Large intestine (tissue), 12 donors: ENCODE measurements around the gene GIMD1. TPM values are rescaled to one million over a fixed set of nuclear protein-coding genes. Genes with fewer than 3 reads are reported as not detected.
"Not testable (repeated sequence)": the region's sequence is repeated elsewhere in the genome, so short reads cannot be mapped to it uniquely, and the experiment has no call there.

Experiments
- DNase-seq, 2 donors: peaks; one replicate each; pipeline versions ENCODE4 v3.0.0 to v3.0.0-alpha.2; 2013
- H3K27ac ChIP-seq: one replicate; pipeline ENCODE4 v1.5.1; 2013; ENCODE audit warnings: low read length
- H3K27me3 ChIP-seq: 2 replicates; pipeline ENCODE4 v1.6.1; 2013; ENCODE audit warnings: low read length; ENCODE audit not compliant: control insufficient read depth, insufficient read depth
- H3K36me3 ChIP-seq: 2 replicates; pipeline ENCODE4 v1.6.1; 2013; ENCODE audit warnings: low read length; ENCODE audit not compliant: control insufficient read depth, insufficient read depth
- H3K4me1 ChIP-seq: one replicate; pipeline ENCODE4 v1.6.1; 2013; ENCODE audit warnings: low read length; ENCODE audit not compliant: control insufficient read depth, insufficient read depth
- H3K4me3 ChIP-seq: one replicate; pipeline ENCODE4 v1.5.1; 2013; ENCODE audit warnings: low read length
- H3K9me3 ChIP-seq: one replicate; pipeline ENCODE4 v1.6.1; 2013; ENCODE audit warnings: mild to moderate bottlenecking, low read depth, low read length, moderate library complexity; ENCODE audit not compliant: control insufficient read depth
- WGBS: methylation state at CpG from one replicate; pipeline ENCODE4 v1.1.5; 2013; ENCODE audit warnings: low lambda C conversion rate; ENCODE audit not compliant: insufficient coverage; 5-methylcytosine and 5-hydroxymethylcytosine counted together
- long read RNA-seq, 11 donors: transcript quantifications; one replicate each; lab custom pipeline, GENCODE V29; 2026
- polyA plus RNA-seq: library from polyadenylated mRNA; unstranded; fragments of 120-200 nt; gene quantifications from one replicate; pipeline ENCODE4 v1.2.1, GENCODE V29; 2013

Gene GIMD1
- 0.06 TPM for polyA plus RNA-seq
- long read RNA-seq, donor 1: 0 reads
- long read RNA-seq, donor 2: 0 reads
- long read RNA-seq, donor 3: 0 reads
- long read RNA-seq, donor 4: 0 reads
- long read RNA-seq, donor 5: 0 reads
- long read RNA-seq, donor 6: 0 reads
- long read RNA-seq, donor 7: 0 reads
- long read RNA-seq, donor 8: 0 reads
- long read RNA-seq, donor 9: 0 reads
- long read RNA-seq, donor 10: 0 reads
- long read RNA-seq, donor 11: 0 reads

- WGBS: 48% methylated on average over 3 of the region's 5 CpGs
These were observed at the start of gene GIMD1 for GRCh38 chr4:106368678-106369077. GIMD1 (minus strand) TSS chr4:106368778; CDS start chr4:106367435, 1,343 bp downstream.

DNA sequence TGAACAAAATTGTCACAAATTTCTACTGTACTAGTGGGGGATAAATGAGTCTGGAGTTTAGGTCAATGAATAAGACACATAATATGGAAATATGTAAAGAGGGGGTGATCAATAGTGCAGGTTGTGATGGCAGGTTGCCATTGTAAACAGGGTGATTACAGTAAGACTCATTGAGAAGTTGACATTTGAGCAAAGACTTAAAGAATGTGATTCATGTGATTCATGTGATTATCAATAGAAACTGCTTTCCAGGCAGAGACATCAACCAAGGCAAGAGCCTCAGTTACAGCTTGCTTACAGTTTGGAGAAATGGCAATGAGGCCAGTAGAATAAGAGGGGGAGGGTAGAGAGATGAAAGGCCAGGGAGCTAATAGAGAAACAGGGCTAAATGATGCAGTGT is 45.8 kb upstream of the GIMD1 start:
- H3K36me3 ChIP-seq: no peaks in the 10 kb centered on the region
- H3K4me3 ChIP-seq: no peak overlapping the region
- DNase-seq: no peak
- H3K4me1 ChIP-seq: no peaks in the 10 kb centered on the region
- H3K27me3 ChIP-seq: no peaks in the 10 kb centered on the region
- no peaks in the 10 kb centered on the region for H3K9me3 ChIP-seq
- H3K27ac ChIP-seq: no peak overlapping the region

More at GRCh38 chr4:106368678-106369077, at the start of gene GIMD1:
- DNase-seq: no peak
- H3K36me3 ChIP-seq: no peaks in the 10 kb centered on the region
- H3K9me3 ChIP-seq: no peaks in the 10 kb centered on the region
- H3K4me3 ChIP-seq: no peak within 1 kb of the TSS
- H3K27ac ChIP-seq: no peak within 1 kb of the TSS
- H3K27me3 ChIP-seq: no peaks in the 10 kb centered on the region
- H3K4me1 ChIP-seq: no peaks in the 10 kb centered on the region

- Histone ChIP-seq H3K9me3 (no peaks in the 10 kb centered on the region), H3K36me3 (no peaks in the 10 kb centered on the region), H3K4me3 (no peak overlapping the region), H3K4me1 (no peaks in the 10 kb centered on the region), H3K27me3 (no peaks in the 10 kb centered on the region), H3K27ac (no peak overlapping the region)
- 90% methylated on average over 2 of the region's 15 CpGs for WGBS
- no peak for DNase-seq
These were observed 41.6 kb upstream of the GIMD1 start for GRCh38 chr4:106409901-106410889.

DNA sequence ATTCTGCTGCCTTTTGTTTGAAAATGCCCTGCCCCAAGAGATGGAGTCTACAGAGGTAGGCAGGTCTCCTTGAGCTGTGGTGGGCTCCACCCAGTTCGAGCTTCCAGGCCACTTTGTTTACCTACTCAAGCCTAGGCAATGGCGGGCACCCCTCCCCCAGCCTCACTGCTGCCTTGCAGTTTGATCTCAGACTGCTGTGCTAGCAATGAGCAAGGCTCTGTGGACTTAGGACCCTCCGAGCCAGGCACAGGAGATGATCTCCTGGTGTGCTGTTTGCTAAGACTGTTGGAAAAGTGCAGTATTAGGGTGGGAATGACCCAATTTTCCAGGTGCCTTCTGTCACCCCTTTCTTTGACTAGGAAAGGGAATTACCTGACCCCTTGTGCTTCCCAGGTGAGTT is 39.4 kb upstream of the GIMD1 start:
- not testable (repeated sequence) for H3K4me3 ChIP-seq, H3K27me3 ChIP-seq, DNase-seq, H3K9me3 ChIP-seq, H3K27ac ChIP-seq, H3K4me1 ChIP-seq, H3K36me3 ChIP-seq
- no CpG with 5 or more reads among the region's 3 CpGs for WGBS

- no peaks in the 10 kb centered on the region for H3K27me3 ChIP-seq
- no peak overlapping the region for H3K27ac ChIP-seq
- 94% methylated on average over 2 of the region's 3 CpGs for WGBS
- H3K4me3 ChIP-seq: no peak overlapping the region
- no peak for DNase-seq
- H3K36me3 ChIP-seq: no peaks in the 10 kb centered on the region
- no peaks in the 10 kb centered on the region for H3K4me1 ChIP-seq
- H3K9me3 ChIP-seq: peaks cover 7% of the 10 kb centered on the region
These were observed 32.6 kb upstream of the GIMD1 start for GRCh38 chr4:106401157-106401556.

DNA sequence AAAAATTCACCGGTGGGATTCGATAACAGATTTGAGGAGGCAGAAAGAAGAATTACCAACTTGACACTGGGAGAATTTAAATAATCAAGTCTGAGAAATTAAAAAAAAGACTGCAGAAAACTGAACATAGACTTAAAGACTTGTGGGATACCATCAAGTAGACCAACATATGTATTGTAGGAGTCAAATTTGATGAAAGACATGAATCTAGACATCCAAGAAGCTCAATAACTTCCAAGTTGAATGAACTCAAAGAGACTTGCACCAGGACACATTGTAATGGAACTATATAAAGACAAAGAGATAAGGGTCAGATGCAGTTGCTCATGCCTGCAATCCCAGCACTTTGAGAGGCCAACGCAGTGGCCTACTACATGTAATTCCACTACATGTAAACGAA is 30.3 kb upstream of the GIMD1 start:
- H3K4me3 ChIP-seq, DNase-seq, H3K27ac ChIP-seq, H3K36me3 ChIP-seq, H3K9me3 ChIP-seq, H3K4me1 ChIP-seq, H3K27me3 ChIP-seq: not testable (repeated sequence)
- no CpG with 5 or more reads among the region's 4 CpGs for WGBS

DNA sequence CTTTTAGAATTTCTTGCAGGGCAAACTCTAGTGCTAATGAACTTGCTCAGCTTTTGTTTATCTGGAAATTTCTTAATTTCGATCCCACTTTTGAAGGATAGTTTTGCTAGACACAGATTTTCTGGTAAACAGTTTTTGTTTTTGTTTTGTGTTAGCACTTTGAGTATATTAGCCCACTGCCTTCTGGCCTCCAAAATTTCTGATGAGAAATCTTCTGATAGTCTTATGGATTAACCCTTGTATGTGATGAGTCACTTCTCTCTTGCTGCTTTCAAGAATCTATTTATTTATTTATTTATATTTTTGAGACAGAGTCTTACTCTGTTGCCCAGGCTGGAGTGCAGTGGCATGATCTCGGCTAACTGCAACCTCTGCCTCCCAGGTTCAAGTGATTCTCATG is 27.0 kb upstream of the GIMD1 start:
- Histone ChIP-seq H3K36me3 (no peaks in the 10 kb centered on the region), H3K4me3 (no peak overlapping the region), H3K9me3 (peaks cover 7% of the 10 kb centered on the region), H3K27me3 (no peaks in the 10 kb centered on the region), H3K27ac (no peak overlapping the region), H3K4me1 (no peaks in the 10 kb centered on the region)
- 88% methylated on average over 1 of the region's 2 CpGs for WGBS
- DNase-seq: no peak

DNA sequence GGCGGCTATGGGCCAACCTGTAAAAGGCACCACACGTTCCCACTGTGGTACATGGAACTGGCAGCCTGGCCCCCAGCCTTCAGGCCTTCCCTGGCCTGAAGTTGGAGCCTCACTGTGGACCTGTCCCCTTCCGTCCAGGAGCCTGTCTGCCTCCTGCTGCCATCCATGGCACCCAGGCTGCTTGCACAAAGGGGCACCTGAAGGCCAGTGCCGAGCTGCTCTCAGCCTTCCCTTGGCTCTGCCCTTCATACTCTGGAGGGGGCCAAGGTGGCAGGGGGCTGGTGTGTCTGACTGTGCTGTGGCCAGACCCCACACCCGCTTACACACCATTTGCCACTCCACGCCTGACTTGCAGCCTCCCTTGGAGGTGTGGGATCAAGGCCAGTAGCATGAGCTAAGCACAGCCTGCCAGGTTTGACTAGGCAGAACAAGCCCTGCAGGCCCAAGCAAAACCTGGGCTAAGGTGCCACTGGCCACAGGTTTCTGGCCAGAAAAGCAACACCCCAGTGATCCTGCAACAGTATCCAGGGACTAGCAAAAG is 17.3 kb upstream of the GIMD1 start:
- H3K4me1 ChIP-seq: no peaks in the 10 kb centered on the region
- no peaks in the 10 kb centered on the region for H3K27me3 ChIP-seq
- H3K27ac ChIP-seq: no peak overlapping the region
- no CpG with 5 or more reads among the region's 6 CpGs for WGBS
- H3K9me3 ChIP-seq: peaks cover 8% of the 10 kb centered on the region
- no peaks in the 10 kb centered on the region for H3K36me3 ChIP-seq
- H3K4me3 ChIP-seq: no peak overlapping the region
- no peak for DNase-seq

GRCh38 chr4:106384878-106385277 is 16.3 kb upstream of the GIMD1 start:
- no CpG with 5 or more reads among the region's 3 CpGs for WGBS
- Histone ChIP-seq H3K27ac (no peak overlapping the region), H3K27me3 (no peaks in the 10 kb centered on the region)

GRCh38 chr4:106380179-106380578 is 11.6 kb upstream of the GIMD1 start:
- H3K4me3 ChIP-seq: no peak overlapping the region
- H3K36me3 ChIP-seq: no peaks in the 10 kb centered on the region
- no peaks in the 10 kb centered on the region for H3K27me3 ChIP-seq
- no peak overlapping the region for H3K27ac ChIP-seq
- peaks cover 4% of the 10 kb centered on the region for H3K9me3 ChIP-seq
- DNase-seq: no peak
- no peaks in the 10 kb centered on the region for H3K4me1 ChIP-seq

More at GRCh38 chr4:106384878-106385277, 16.3 kb upstream of the GIMD1 start:
- Histone ChIP-seq H3K9me3 (peaks cover 8% of the 10 kb centered on the region), H3K4me3 (no peak overlapping the region), H3K36me3 (no peaks in the 10 kb centered on the region), H3K4me1 (no peaks in the 10 kb centered on the region)
- no peak for DNase-seq
